Measurements from ENCODE around the gene SIRT2. TPM values are rescaled to one million over a fixed set of nuclear protein-coding genes. Genes with fewer than 3 reads are reported as not detected.

Gene SIRT2
- total RNA-seq, 2 experiments from 2014 or later = 60.8 to 67.8 TPM

DNA sequence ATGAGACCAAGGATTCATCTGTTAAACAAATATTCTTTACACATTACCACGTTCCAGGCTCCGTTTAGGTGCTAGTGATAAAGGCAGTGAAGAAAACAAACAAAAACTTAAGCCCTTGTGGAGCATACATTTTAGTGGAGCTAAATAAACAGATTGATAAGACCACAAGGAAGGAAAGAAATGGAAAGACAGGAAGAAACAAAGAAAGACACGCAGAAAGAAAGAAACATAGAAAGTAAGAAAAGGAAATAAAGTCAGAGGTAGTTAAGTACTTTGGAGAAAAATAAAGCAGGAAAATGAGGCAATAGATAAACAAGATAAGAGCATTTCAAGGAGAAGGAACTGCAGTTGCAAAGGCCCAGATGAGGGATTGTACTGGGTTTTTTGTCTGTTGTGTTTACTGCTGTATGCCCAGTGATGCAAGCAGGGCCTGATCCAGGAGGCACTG, 1.3 kb upstream of the SIRT2 start:
- ATAC-seq (ENCODE audit: poor library complexity) (no peak), DNase-seq (no peak)
- Mint-ChIP-seq H3K36me3 (ENCODE audit: low read depth) (peaks cover 35% of the 10 kb centered on the region), H3K27me3 (no peaks in the 10 kb centered on the region), H3K4me1 (ENCODE audit: low read depth) (peaks cover 47% of the 10 kb centered on the region), H3K4me3 (peak overlapping the region; percentile 93), H3K27ac (peak overlapping the region; percentile 89), H3K9me3 (no peaks in the 10 kb centered on the region)
- peak overlapping the region in 1 of 2 donors; percentile 97 for H3K27ac ChIP-seq (ENCODE audit: low read depth in 1 of 2, low read length in 2 of 2)
- intact Hi-C loops (cut with DNase I, micrococcal nuclease) = no loop called here
- H3K9me3 ChIP-seq (ENCODE audit: control insufficient read depth in 1 of 2, insufficient read depth in 1 of 2, low read length in 2 of 2) = no peaks in the 10 kb centered on the region
- no peaks in the 10 kb centered on the region for H3K27me3 ChIP-seq (ENCODE audit: control insufficient read depth in 1 of 2, insufficient read depth in 2 of 2, low read length in 2 of 2)
- H3K4me1 ChIP-seq (ENCODE audit: insufficient read depth, low read length) = peaks cover 44% of the 10 kb centered on the region
- TF ChIP-seq, protein P1, sequence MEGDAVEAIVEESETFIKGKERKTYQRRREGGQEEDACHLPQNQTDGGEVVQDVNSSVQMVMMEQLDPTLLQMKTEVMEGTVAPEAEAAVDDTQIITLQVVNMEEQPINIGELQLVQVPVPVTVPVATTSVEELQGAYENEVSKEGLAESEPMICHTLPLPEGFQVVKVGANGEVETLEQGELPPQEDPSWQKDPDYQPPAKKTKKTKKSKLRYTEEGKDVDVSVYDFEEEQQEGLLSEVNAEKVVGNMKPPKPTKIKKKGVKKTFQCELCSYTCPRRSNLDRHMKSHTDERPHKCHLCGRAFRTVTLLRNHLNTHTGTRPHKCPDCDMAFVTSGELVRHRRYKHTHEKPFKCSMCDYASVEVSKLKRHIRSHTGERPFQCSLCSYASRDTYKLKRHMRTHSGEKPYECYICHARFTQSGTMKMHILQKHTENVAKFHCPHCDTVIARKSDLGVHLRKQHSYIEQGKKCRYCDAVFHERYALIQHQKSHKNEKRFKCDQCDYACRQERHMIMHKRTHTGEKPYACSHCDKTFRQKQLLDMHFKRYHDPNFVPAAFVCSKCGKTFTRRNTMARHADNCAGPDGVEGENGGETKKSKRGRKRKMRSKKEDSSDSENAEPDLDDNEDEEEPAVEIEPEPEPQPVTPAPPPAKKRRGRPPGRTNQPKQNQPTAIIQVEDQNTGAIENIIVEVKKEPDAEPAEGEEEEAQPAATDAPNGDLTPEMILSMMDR (IDR thresholded peaks at IDR 0.05) = no peak
- peak overlapping the region; percentile 97 for H3K4me3 ChIP-seq (ENCODE audit: low read length)
- peaks cover 18% of the 10 kb centered on the region for H3K36me3 ChIP-seq (ENCODE audit: insufficient read depth, low read length)
- ChIA-PET CTCF (interaction anchor here (0.6 to 2.9 kb wide), 8 partner anchors 13 to 998 kb away, joined by 3 to 46 read pairs (median 4); partner anchors contain the start of genes FAM98C, MRPS12, PSMD8 and SARS2), POLR2A (interaction anchor here (0.6 to 2.5 kb wide), 13 partner anchors 19 to 526 kb away, joined by 3 to 27 read pairs (median 5); partner anchors contain the start of genes ECH1, EIF3K, GMFG and HNRNPL)

DNA sequence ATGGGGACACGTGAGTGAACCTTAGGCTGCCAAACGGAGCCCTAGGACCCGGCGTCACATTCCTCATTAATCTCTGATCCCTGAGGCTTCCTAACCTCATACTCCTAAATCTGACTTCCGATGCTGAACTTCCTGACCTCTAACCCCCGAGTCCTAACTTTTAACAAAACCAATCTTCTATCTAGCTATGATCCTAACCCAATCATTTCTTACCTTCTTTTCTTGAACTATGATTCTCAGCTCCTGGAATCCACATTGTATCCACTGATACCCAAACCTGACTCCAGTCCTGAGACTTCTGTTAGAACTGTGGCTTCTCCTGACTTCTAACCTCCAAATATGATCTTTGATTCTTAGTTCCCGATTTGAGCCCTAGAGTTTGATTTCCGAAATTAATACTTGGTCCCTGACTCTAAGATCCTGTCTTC, 798 bp upstream of the SIRT2 start:
- intact Hi-C loops (cut with DNase I, micrococcal nuclease) = no loop called here
- CTCF ChIA-PET = interaction anchor here (1.0 to 2.9 kb wide), 7 partner anchors 13 to 998 kb away, joined by 3 to 46 read pairs (median 5); partner anchors contain the start of genes FAM98C, MRPS12, PSMD8 and SARS2

DNA sequence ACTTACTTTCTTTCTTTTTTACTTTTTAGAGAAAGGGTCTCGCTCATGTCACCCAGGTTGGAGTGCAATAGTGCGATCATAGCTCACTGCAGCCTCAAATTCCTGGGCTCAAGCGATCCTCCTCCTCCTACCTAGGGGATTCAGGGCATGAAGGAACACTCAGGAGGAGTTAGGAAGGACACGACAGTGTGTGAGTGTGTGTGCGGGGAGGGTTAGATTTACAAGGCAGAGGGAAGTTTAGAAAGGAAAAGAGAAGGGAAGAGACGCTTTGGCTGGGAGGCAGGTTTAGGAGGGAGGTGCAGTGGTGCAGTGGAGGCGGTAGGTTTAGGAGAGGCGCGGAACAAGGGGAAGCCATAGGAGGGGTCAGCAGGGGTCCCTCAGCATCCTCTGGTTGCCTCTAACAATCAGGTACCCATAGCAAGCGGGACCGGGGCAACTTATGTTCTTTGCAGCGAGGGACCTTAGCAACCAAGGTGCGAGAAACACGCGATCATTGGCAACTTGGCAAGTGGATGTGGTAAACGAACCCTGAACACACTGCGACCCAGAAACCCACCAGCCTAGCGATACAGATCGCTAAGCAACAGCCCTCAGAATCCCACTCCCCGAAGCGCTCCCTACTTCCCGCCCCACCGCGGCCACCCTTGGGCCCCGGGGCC, 501 bp downstream of the SIRT2 start:
- Histone ChIP-seq H3K4me3 (ENCODE audit: low read length) (peak overlapping the region; percentile 97), H3K36me3 (ENCODE audit: insufficient read depth, low read length) (peaks cover under 1% of the 10 kb centered on the region), H3K4me1 (ENCODE audit: insufficient read depth, low read length) (peaks cover 49% of the 10 kb centered on the region), H3K27me3 (ENCODE audit: control insufficient read depth in 1 of 2, insufficient read depth in 2 of 2, low read length in 2 of 2) (no peaks in the 10 kb centered on the region), H3K9me3 (ENCODE audit: control insufficient read depth in 1 of 2, insufficient read depth in 1 of 2, low read length in 2 of 2) (no peaks in the 10 kb centered on the region), H3K27ac (ENCODE audit: low read depth in 1 of 2, low read length in 2 of 2) (peak overlapping the region; percentile 95 to 99)
- H3K27ac Mint-ChIP-seq = peak overlapping the region; percentile 89
- DNase-seq (no peak), ATAC-seq (ENCODE audit: poor library complexity) (no peak)
- TF ChIP-seq, protein P1 (IDR thresholded peaks at IDR 0.05) = no peak
- intact Hi-C loops (cut with DNase I, micrococcal nuclease) = loop anchor here (1.0 to 2.0 kb wide), 6 partner anchors 20 to 68 kb away; partner anchors contain the start of genes MRPS12 (in 2 of the 2), RINL (in 2 of the 2), SARS2 (in 2 of the 2) and ECH1 (in 1 of the 2)
- H3K4me3 Mint-ChIP-seq = peak overlapping the region; percentile 93
- ChIA-PET CTCF (interaction anchor here (1.3 to 2.9 kb wide), 2 partner anchors 29 to 31 kb away, joined by 5 to 46 read pairs; partner anchors contain the start of genes MRPS12 and SARS2), POLR2A (interaction anchor here (2.5 kb wide), 1 partner anchor 31 kb away, joined by 27 read pairs; the partner anchor contains the start of genes MRPS12 and SARS2)
- no peaks in the 10 kb centered on the region for H3K27me3 Mint-ChIP-seq
- no peaks in the 10 kb centered on the region for H3K9me3 Mint-ChIP-seq
- peaks cover 41% of the 10 kb centered on the region for H3K4me1 Mint-ChIP-seq (ENCODE audit: low read depth)
- H3K36me3 Mint-ChIP-seq (ENCODE audit: low read depth) = peaks cover 20% of the 10 kb centered on the region

More for the DNA sequence above, 798 bp upstream of the SIRT2 start:
- peaks cover 32% of the 10 kb centered on the region for H3K36me3 Mint-ChIP-seq (ENCODE audit: low read depth)
- DNase-seq (no peak), ATAC-seq (ENCODE audit: poor library complexity) (no peak)
- no peaks in the 10 kb centered on the region for H3K9me3 Mint-ChIP-seq
- H3K27me3 Mint-ChIP-seq = no peaks in the 10 kb centered on the region
- no peaks in the 10 kb centered on the region for H3K9me3 ChIP-seq (ENCODE audit: control insufficient read depth in 1 of 2, insufficient read depth in 1 of 2, low read length in 2 of 2)
- H3K36me3 ChIP-seq (ENCODE audit: insufficient read depth, low read length) = peaks cover 12% of the 10 kb centered on the region
- peak overlapping the region; percentile 97 for H3K4me3 ChIP-seq (ENCODE audit: low read length)
- no peaks in the 10 kb centered on the region for H3K27me3 ChIP-seq (ENCODE audit: control insufficient read depth in 1 of 2, insufficient read depth in 2 of 2, low read length in 2 of 2)
- H3K4me1 Mint-ChIP-seq (ENCODE audit: low read depth) = peaks cover 47% of the 10 kb centered on the region
- peak overlapping the region; percentile 97 to 99 for H3K27ac ChIP-seq (ENCODE audit: low read depth in 1 of 2, low read length in 2 of 2)
- TF ChIP-seq, protein P1 (IDR thresholded peaks at IDR 0.05) = no peak
- H3K27ac Mint-ChIP-seq = peak overlapping the region; percentile 89
- POLR2A ChIA-PET = interaction anchor here (0.6 to 2.5 kb wide), 20 partner anchors 19 to 565 kb away, joined by 3 to 27 read pairs (median 4); partner anchors contain the start of genes ACTN4, CATSPERG, ECH1 and EIF3K
- peak overlapping the region; percentile 93 for H3K4me3 Mint-ChIP-seq
- H3K4me1 ChIP-seq (ENCODE audit: insufficient read depth, low read length) = peaks cover 44% of the 10 kb centered on the region

Measured in CD4-positive, alpha-beta T cell (primary cell).